Measurements from ENCODE around the gene RASSF5.

Gene RASSF5

DNA sequence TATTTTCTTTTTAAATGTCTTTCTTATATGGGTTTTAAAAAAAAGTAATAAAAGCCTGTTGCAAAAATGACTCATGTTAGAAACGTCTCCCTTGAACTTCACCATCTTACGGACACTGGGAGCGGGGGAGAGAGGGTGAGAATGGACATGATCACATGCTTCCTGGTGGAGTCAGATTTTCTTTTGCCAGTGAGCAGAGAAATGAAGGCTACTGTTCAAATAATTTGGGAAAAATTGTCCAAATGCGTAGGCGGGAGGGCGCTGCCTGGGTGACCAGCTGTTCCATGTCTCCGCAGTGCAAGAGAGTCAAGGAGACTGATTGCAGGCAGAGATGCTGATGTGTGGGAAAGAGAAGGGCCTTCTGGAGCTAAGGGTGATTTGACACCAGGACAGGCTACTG is 81.9 kb downstream of the RASSF5 start:
- TF ChIP-seq, protein P1, sequence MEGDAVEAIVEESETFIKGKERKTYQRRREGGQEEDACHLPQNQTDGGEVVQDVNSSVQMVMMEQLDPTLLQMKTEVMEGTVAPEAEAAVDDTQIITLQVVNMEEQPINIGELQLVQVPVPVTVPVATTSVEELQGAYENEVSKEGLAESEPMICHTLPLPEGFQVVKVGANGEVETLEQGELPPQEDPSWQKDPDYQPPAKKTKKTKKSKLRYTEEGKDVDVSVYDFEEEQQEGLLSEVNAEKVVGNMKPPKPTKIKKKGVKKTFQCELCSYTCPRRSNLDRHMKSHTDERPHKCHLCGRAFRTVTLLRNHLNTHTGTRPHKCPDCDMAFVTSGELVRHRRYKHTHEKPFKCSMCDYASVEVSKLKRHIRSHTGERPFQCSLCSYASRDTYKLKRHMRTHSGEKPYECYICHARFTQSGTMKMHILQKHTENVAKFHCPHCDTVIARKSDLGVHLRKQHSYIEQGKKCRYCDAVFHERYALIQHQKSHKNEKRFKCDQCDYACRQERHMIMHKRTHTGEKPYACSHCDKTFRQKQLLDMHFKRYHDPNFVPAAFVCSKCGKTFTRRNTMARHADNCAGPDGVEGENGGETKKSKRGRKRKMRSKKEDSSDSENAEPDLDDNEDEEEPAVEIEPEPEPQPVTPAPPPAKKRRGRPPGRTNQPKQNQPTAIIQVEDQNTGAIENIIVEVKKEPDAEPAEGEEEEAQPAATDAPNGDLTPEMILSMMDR (IDR thresholded peaks at IDR 0.05; ENCODE audit: low read depth, low read length), result no peak
- no peak overlapping the region for H3K4me3 ChIP-seq (ENCODE audit: low read depth, low read length)

DNA sequence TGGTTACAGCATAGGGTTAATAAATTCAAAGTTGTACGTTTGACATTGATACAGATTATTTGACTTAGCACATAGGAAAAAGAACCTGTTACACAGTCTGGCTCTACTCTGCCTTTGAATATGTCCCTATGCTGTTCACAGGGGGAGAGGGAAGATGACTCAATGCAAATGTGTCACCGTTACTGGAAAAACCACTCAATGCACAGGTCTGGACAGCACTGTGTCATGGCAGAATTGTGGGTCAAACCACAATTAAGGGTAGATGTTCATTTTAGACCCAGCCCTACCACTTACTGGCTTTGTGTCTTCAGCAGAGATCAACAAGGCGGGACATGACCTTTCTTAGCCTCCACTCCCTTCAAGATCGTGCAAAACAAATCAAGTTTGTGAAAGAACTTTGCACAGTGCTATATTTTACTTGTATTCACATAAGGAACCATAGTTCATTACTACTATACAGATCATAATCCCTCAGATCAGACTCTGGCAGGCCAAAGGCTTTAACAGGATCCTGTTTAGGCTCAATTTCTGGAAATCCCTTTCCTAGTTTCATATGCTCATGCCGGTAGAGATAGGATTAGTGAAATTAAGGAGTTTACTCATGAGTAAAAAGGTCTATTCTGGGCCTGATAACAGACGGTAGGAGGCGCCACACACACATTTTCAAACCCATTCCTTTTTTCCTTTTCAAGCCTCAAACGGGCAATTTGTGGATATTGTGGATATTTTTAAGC is 82.9 kb downstream of the RASSF5 start:
- TF ChIP-seq, protein P1 (IDR thresholded peaks at IDR 0.05; ENCODE audit: low read depth, low read length), result no peak
- H3K4me3 ChIP-seq (ENCODE audit: low read depth, low read length), result no peak overlapping the region

DNA sequence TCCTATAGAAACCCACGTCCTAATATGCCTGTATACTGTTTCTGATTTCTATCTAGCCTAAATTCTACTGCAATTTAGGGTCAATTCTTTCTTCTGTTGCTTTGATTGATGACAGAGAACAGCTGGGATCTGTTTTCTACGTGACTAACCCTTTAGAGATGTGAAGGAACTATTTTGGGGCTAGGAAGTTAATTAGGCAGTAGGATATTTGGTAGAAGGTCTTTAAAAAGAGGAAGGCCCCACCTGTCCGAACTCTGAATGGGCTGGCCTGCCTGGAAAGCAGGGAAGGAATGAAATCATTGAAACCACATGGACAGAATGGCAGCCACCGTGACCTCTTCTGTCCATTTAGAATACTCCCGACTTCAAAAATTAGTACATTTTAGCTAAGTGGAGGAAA is 83.9 kb downstream of the RASSF5 start:
- TF ChIP-seq, protein P1 (IDR thresholded peaks at IDR 0.05; ENCODE audit: low read depth, low read length), result no peak
- no peak overlapping the region for H3K4me3 ChIP-seq (ENCODE audit: low read depth, low read length)

DNA sequence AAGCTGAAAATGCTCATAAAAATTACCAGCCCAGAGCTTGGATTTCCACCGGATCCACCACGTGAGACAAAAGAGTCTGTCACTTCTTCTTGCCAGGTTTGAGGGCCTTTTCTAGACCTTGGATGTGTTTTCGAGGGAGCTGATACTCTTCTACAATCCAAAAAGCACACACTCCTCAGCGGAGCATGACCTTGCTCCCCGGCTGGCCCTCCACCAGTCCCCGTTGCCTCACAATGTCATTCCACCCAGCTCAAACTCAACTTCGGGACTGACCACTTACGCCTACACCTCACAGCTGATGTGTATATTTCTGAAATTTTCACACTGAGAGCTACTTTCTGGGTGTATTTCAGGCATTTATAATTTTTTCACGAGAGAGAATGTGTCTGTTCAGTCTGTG is 84.4 kb downstream of the RASSF5 start:
- TF ChIP-seq, protein P1 (IDR thresholded peaks at IDR 0.05; ENCODE audit: low read depth, low read length), result no peak
- H3K4me3 ChIP-seq (ENCODE audit: low read depth, low read length), result no peak overlapping the region

DNA sequence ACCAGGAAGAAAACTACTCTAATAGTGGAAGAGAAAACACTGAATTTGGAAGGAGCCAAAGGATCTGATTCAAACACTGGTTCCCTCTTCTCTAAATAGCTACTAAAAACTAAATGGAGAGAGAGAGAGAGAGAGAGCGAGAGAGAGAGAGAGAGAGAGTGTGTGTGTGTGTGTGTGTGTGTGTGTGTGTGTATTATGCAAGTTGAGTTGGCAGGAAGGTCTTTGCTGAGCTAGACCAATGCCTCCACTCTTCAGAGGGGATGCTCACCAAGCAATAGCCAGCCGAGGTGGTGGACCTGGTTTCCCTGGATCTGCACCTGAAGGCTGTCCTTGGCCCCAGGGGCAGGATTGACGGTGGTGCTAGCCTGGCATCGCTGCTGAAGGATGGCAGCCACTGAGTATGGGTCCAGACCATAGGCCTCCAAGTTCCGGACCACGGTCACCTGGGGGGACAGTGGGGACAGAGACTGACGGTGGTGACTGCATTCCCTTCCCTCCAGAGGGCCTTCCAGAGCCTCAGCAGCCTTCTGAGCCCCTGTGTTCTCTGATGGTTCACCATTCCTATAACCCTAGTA is 86.1 kb downstream of the RASSF5 start:
- TF ChIP-seq, protein P1 (IDR thresholded peaks at IDR 0.05; ENCODE audit: low read depth, low read length), result no peak
- no peak overlapping the region for H3K4me3 ChIP-seq (ENCODE audit: low read depth, low read length)

DNA sequence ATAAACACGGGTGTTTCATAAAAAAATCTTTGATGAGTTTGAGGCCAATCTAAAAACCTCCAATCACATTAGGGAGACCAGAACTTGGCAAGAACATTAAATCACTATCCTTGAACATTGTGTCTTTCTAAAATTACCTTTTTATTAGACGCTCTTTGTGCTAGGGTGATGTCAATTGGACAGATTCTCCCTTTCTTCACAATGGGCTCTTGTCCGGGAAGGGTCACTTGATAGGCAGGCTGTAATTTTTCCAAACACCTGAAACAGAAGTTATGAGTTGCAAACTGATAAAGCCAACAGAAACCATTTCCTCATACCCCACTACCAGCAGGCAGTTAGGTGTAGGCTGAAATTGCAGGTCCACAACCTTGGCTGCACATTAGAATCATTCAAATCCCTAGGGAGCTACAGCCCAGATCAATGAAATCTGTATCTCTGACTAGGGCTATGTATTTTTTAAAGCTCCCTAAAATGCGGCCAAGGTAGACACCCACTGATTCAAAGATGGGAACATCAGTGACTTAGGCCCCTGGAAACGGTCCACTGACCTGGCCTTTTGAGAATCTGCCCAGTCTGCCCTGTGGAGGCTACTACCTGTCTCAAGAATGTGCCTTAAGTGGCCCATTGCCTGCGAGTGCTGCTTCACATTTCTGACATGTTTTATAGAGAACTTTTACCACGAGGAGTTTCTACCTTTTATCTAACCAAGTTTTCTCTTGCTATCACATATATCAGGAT is 88.4 kb downstream of the RASSF5 start:
- TF ChIP-seq, protein P1 (IDR thresholded peaks at IDR 0.05; ENCODE audit: low read depth, low read length), result no peak
- no peak overlapping the region for H3K4me3 ChIP-seq (ENCODE audit: low read depth, low read length)

DNA sequence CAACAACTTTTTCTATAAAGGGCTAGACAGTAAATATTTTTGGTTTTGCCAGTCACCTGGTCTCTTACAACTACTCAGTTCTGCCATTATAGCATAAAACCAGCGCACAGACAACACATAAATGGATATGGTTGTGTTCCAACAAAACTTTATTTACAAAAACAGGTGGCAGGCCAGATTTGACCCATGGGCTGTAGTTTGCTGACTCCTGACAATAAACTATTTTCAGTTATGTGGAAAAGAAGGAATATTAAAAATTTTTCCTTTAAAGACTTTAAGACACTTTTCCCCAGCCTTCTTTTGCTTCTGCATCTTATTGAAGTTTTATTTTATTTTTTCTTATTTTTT is 89.0 kb downstream of the RASSF5 start:
- H3K4me3 ChIP-seq (ENCODE audit: low read depth, low read length), result no peak overlapping the region
- TF ChIP-seq, protein P1 (IDR thresholded peaks at IDR 0.05; ENCODE audit: low read depth, low read length), result no peak

Data from WI38 (cell line).